ENCODE measurements around the gene PCDHA7.

DNA sequence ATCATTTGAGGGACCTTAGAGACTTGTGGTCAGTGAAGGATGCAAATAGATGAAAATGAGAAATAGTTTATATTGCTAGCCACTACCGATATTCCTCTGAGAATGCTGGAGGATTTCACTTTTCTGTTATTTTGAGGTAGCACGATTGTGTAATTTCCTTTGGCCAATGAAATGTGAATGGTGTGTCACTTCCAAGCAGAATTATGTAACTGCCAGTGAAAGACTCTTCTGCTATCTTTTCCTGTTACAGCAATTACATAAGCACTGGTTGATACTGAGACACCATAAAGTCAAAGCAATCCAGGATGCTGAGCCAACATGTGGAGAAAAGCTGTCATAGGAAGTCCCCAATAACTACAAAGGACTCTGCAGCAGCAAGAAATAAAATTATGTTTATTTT, 43.0 kb upstream of the PCDHA7 start:
- TF ChIP-seq CTCF (IDR thresholded peaks at IDR 0.05) (no peak), ZFX (IDR thresholded peaks at IDR 0.05; ENCODE audit: borderline replicate concordance) (no peak)
